Endothelial cell of umbilical vein (primary cell): ENCODE measurements around the gene MT1X. TPM values are rescaled to one million over a fixed set of nuclear protein-coding genes. Genes with fewer than 3 reads are reported as not detected.

ENCODE experiments used
- BruUV-seq: library from RNA; stranded (reverse); fragments of 400-500 nt; replicated peaks from 2 replicates; lab custom pipeline; 2021; lab: Mats Ljungman, UMichigan
- CTCF ChIA-PET: fragments of 300-600, 350-600 bp; sonication (Branson Sonifier 250); formaldehyde crosslinking; loops from one replicate; lab custom pipeline; 2021; ENCODE audit warnings: antibody characterized with exemption, inconsistent platforms; lab: Charles Lee
- POLR2A ChIA-PET: fragments of 300-600, 350-600 bp; sonication (Branson Sonifier 250); formaldehyde crosslinking; loops from one replicate; lab custom pipeline; 2021; ENCODE audit warnings: antibody characterized with exemption, inconsistent platforms; lab: Charles Lee
- DNase-seq: peaks from one replicate; pipeline ENCODE4 v3.0.0-alpha.2; 2011; ENCODE audit warnings: low read depth, low spot score
- FAIRE-seq: peaks from 2 replicates; lab custom pipeline; 2011; peaks lifted over from hg19 to GRCh38; lab: Jason Lieb, UNC
- H2AFZ ChIP-seq: 2 replicates; pipeline ENCODE4 v1.6.0; 2012; ENCODE audit warnings: low read depth, low read length, control low read depth, inconsistent platforms
- H3K27ac ChIP-seq: 2 replicates; pipeline ENCODE4 v1.5.1; 2011; ENCODE audit warnings: low read depth, mild to moderate bottlenecking, control low read depth, low read length, moderate library complexity; ENCODE audit not compliant: insufficient read depth
- H3K27me3 ChIP-seq, 2 experiments: 2 replicates each; pipeline versions ENCODE4 v1.6.0 to v1.6.1; 2011; ENCODE audit warnings: low read length in 2 of 2, mixed read lengths in 1 of 2; ENCODE audit not compliant: control insufficient read depth in 2 of 2, insufficient read depth in 2 of 2
- H3K36me3 ChIP-seq, 2 experiments: 2 replicates in 1 of 2; 3 replicates in 1 of 2; pipeline ENCODE4 v1.5.1; 2011; ENCODE audit warnings: low read length in 2 of 2, mild to moderate bottlenecking in 1 of 2, moderate library complexity in 1 of 2; ENCODE audit not compliant: control insufficient read depth in 2 of 2, insufficient read depth in 2 of 2; ENCODE audit errors: extremely low read depth in 1 of 2
- H3K4me1 ChIP-seq: 3 replicates; pipeline ENCODE4 v1.5.1; 2011; ENCODE audit warnings: mild to moderate bottlenecking, low read length; ENCODE audit not compliant: control insufficient read depth, insufficient read depth; ENCODE audit errors: extremely low read depth
- H3K4me2 ChIP-seq: 2 replicates; pipeline ENCODE4 v1.6.1; 2011; ENCODE audit warnings: low read length, control low read depth, mixed read lengths; ENCODE audit not compliant: insufficient read depth
- H3K4me3 ChIP-seq, 3 experiments: fragments of 200-600 bp in 1 of 3; sonication (generic), shearing (Covaris generic) in 1 of 3; replicated peaks in 1 of 3; 2 replicates each; pipeline ENCODE4 v1.5.1; 2011 to 2016; ENCODE audit warnings: control low read depth in 3 of 3, low read length in 3 of 3, mild to moderate bottlenecking in 2 of 3, inconsistent platforms in 1 of 3, low read depth in 1 of 3, moderate library complexity in 1 of 3; ENCODE audit not compliant: insufficient read depth in 1 of 3
- H3K79me2 ChIP-seq: 2 replicates; pipeline ENCODE4 v1.6.0; 2012; ENCODE audit warnings: low read length, inconsistent platforms; ENCODE audit not compliant: control insufficient read depth, insufficient read depth
- H3K9ac ChIP-seq: replicated peaks from 2 replicates; pipeline ENCODE3; 2011; ENCODE audit warnings: low read length, control low read depth; ENCODE audit not compliant: insufficient read depth; ENCODE audit errors: extremely low read depth
- H3K9me1 ChIP-seq: replicated peaks from 3 replicates; pipeline ENCODE4 v1.6.0; 2011; ENCODE audit warnings: mild to moderate bottlenecking, low read length; ENCODE audit not compliant: control insufficient read depth, insufficient read depth; ENCODE audit errors: extremely low read depth
- H3K9me3 ChIP-seq: replicated peaks from 2 replicates; pipeline ENCODE4 v1.5.1; 2012; ENCODE audit warnings: low read length, inconsistent platforms; ENCODE audit not compliant: control insufficient read depth, insufficient read depth
- H4K20me1 ChIP-seq: replicated peaks from 2 replicates; pipeline ENCODE3; 2011; ENCODE audit warnings: mild to moderate bottlenecking, low read length; ENCODE audit not compliant: control insufficient read depth, insufficient read depth; ENCODE audit errors: extremely low read depth
- EZH2 ChIP-seq: IDR thresholded peaks from 2 replicates; pipeline ENCODE4 v1.6.1; 2012; ENCODE audit warnings: borderline replicate concordance, low read depth, mild to moderate bottlenecking, moderate library complexity, low read length, inconsistent platforms; ENCODE audit not compliant: severe bottlenecking
- FOS ChIP-seq: IDR thresholded peaks from 2 replicates; pipeline ENCODE4 v1.6.1; 2011; ENCODE audit warnings: mild to moderate bottlenecking, low read length, moderate library complexity, borderline replicate concordance; ENCODE audit not compliant: insufficient read depth
- GATA2 ChIP-seq: IDR thresholded peaks from 2 replicates; pipeline ENCODE4 v1.7.0; 2011; ENCODE audit warnings: low read depth, mild to moderate bottlenecking, moderate library complexity, mixed read lengths, low read length; ENCODE audit not compliant: insufficient read length, insufficient read depth
- JUN ChIP-seq: IDR thresholded peaks from 2 replicates; pipeline ENCODE4 v1.6.1; 2011; ENCODE audit warnings: borderline replicate concordance, low read depth; ENCODE audit not compliant: insufficient read length, insufficient read depth
- MYC ChIP-seq: IDR thresholded peaks from one replicate; pipeline ENCODE4 v1.6.1; 2011; ENCODE audit warnings: mild to moderate bottlenecking, low read depth, low read length
- POLR2A ChIP-seq: IDR thresholded peaks from 2 replicates; pipeline ENCODE4 v1.6.1; 2012; ENCODE audit warnings: low read depth, mild to moderate bottlenecking, control low read depth, low read length
- POLR2AphosphoS5 ChIP-seq: IDR thresholded peaks from 2 replicates; pipeline ENCODE4 v1.6.1; 2012; ENCODE audit warnings: low read depth, mild to moderate bottlenecking, control low read depth, low read length, moderate library complexity; ENCODE audit not compliant: insufficient read depth
- dilution Hi-C: fragments of 300-500 bp; cut with MboI; formaldehyde crosslinking; loops from one replicate; pipeline ENCODE4 v1.15.0; 2019; ENCODE audit warnings: low sequenced_read_pairs; ENCODE audit not compliant: extremely low pct_ligation_motif_present
- intact Hi-C: fragments of 100-400 bp; cut with micrococcal nuclease; formaldehyde crosslinking; loops from one replicate; pipeline ENCODE4 v1.10.0; 2022
- polyA plus RNA-seq, 4 experiments: library from polyadenylated mRNA; depleted of rRNA in 3 of 4; stranded (reverse) in 3 of 4; unstranded in 1 of 4; fragments of >200 nt; gene quantifications; 2 replicates each; pipeline versions ENCODE4 v1.2.1 to v1.2.3, GENCODE V29; 2011 to 2012; ENCODE audit warnings: missing spikeins in 1 of 4
- total RNA-seq: library from RNA; stranded (reverse); gene quantifications from 2 replicates; pipeline ENCODE4 v1.2.3, GENCODE V29; 2021
- TF ChIP-seq, protein P1 (sequence below): IDR thresholded peaks from 2 replicates; pipeline ENCODE4 v1.6.1; 2011; ENCODE audit not compliant: insufficient read depth, insufficient read length
- TF ChIP-seq, protein P2 (sequence below), 2 donors: IDR thresholded peaks; 1 replicate in 1 of 2; 2 replicates in 1 of 2; pipeline ENCODE4 v1.5.1; 2011; ENCODE audit warnings: low read length in 2 of 2, mild to moderate bottlenecking in 2 of 2, moderate library complexity in 2 of 2, control low read depth in 1 of 2, inconsistent platforms in 1 of 2, low read depth in 1 of 2; ENCODE audit not compliant: insufficient read depth in 1 of 2; ENCODE audit errors: extremely low read depth in 1 of 2

MT1X gene
- total and polyA plus RNA-seq, 2 donors (not counting 3 experiments of a cell fraction or from before 2014, with no cell fraction given): 15.6 to 46.7 TPM

DNA sequence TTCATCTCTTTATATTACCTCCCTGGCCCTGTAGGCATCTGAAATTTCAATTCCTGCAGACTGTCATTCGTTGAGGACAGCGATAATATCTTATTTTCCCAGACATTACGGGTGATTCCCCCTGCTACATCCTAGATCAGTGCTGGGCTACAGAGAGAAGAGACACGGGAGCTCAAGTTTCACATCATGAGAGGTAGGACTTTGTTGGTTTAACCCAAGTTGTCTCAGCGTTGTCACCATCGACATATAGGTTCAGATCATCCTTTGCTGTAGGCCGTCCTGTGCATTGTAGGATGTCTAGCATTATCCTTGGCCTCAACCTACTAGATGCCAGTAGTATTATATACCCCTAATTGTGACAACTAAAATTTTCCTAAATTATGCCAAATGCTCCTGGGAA lies 19.3 kb downstream of the MT1X start:
- DNase-seq: no peak
- dilution Hi-C loops: no loop called here
- peak; percentile 8 for FAIRE-seq
- H3K9ac ChIP-seq: no peak overlapping the region
- H3K4me3 ChIP-seq: no peak overlapping the region
- intact Hi-C loops: loop anchor here (10.0 kb wide), 2 partner anchors 227 to 387 kb away; no protein-coding TSS in a partner anchor
- peak overlapping the region; percentile 25 for H2AFZ ChIP-seq
- H3K9me3 ChIP-seq: no peaks in the 10 kb centered on the region
- ChIA-PET CTCF (interaction anchor here (0.8 to 4.3 kb wide), 57 partner anchors 9 to 391 kb away, joined by 3 to 142 read pairs (median 5); partner anchors contain the start of genes MT1A, MT1E, MT1X and MT2A), POLR2A (interaction anchor here (1.0 to 1.4 kb wide), 2 partner anchors 84 to 95 kb away, joined by 3 to 9 read pairs; no protein-coding TSS in a partner anchor)
- no peaks in the 10 kb centered on the region for H3K4me1 ChIP-seq
- BruUV-seq: no TSS peak
- H3K9me1 ChIP-seq: no peaks in the 10 kb centered on the region
- no peaks in the 10 kb centered on the region for H3K79me2 ChIP-seq
- H3K27ac ChIP-seq: no peak overlapping the region
- H4K20me1 ChIP-seq: no peaks in the 10 kb centered on the region
- no peak overlapping the region for H3K4me2 ChIP-seq
- H3K27me3 ChIP-seq: no peaks in the 10 kb centered on the region
- TF ChIP-seq FOS: no peak
- TF ChIP-seq POLR2AphosphoS5: no peak
- TF ChIP-seq GATA2: no peak
- no peak for TF ChIP-seq JUN
- no peak for TF ChIP-seq EZH2
- TF ChIP-seq, protein P1, sequence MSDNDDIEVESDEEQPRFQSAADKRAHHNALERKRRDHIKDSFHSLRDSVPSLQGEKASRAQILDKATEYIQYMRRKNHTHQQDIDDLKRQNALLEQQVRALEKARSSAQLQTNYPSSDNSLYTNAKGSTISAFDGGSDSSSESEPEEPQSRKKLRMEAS: no peak
- TF ChIP-seq POLR2A: no peak
- TF ChIP-seq MYC: no peak
- TF ChIP-seq, protein P2, sequence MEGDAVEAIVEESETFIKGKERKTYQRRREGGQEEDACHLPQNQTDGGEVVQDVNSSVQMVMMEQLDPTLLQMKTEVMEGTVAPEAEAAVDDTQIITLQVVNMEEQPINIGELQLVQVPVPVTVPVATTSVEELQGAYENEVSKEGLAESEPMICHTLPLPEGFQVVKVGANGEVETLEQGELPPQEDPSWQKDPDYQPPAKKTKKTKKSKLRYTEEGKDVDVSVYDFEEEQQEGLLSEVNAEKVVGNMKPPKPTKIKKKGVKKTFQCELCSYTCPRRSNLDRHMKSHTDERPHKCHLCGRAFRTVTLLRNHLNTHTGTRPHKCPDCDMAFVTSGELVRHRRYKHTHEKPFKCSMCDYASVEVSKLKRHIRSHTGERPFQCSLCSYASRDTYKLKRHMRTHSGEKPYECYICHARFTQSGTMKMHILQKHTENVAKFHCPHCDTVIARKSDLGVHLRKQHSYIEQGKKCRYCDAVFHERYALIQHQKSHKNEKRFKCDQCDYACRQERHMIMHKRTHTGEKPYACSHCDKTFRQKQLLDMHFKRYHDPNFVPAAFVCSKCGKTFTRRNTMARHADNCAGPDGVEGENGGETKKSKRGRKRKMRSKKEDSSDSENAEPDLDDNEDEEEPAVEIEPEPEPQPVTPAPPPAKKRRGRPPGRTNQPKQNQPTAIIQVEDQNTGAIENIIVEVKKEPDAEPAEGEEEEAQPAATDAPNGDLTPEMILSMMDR (IDR thresholded peaks at IDR 0.05; ENCODE audit: extremely low read depth in 1 of 2, insufficient read depth in 1 of 2, low read depth in 1 of 2, low read length in 2 of 2): no peak
- no peaks in the 10 kb centered on the region for H3K36me3 ChIP-seq
